Fibroblast of mammary gland (primary cell): Measurements from ENCODE around the gene FGF8.
"Not testable (repeated sequence)": the region's sequence is repeated elsewhere in the genome, so short reads cannot be mapped to it uniquely, and the experiment has no call there.

ENCODE experiments used
- DNase-seq: peaks from one replicate; pipeline ENCODE4 v3.0.0-alpha.2; 2010; ENCODE audit warnings: low read depth
- H3K4me3 ChIP-seq: 2 replicates; pipeline ENCODE4 v1.5.1; 2011; ENCODE audit warnings: low read depth, mild to moderate bottlenecking, low read length, moderate library complexity; ENCODE audit not compliant: control insufficient read depth
- TF ChIP-seq, protein P1 (sequence below): conservative IDR thresholded peaks from 2 replicates; pipeline ENCODE4 v1.5.1; 2011; ENCODE audit warnings: low read depth, low read length, inconsistent platforms; ENCODE audit not compliant: control insufficient read depth, insufficient read depth

The FGF8 gene

DNA sequence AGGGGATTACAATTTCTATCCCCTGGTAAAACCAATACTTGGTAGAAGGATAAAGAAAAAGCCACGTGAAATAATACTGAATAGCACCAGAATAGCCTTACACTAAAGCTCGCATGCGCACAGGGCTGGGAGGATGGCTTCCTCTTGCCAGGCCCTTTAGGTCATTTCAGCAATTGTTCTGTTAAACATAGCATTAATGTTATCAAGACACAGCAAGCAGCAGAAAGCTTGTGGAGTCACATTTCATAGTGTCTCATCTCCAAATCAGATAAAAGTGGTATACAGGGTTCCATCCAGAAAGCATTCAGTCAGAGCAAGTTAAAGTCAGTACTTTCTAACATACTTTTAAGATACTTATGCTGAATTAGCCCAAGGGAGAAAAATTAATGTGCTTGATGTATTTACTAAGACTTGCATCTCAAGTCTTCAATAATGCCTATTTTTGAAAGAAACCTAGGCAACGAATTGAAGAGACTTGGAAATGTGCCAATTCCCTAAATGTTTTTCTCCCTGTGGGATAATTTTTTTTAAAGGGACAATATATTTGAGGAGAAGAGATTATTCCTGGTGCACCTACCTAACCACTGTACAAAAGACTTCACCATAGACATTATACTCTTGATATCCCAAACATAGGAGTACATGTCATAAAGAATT lies 21.6 kb upstream of the FGF8 start:
- TF ChIP-seq, protein P1, sequence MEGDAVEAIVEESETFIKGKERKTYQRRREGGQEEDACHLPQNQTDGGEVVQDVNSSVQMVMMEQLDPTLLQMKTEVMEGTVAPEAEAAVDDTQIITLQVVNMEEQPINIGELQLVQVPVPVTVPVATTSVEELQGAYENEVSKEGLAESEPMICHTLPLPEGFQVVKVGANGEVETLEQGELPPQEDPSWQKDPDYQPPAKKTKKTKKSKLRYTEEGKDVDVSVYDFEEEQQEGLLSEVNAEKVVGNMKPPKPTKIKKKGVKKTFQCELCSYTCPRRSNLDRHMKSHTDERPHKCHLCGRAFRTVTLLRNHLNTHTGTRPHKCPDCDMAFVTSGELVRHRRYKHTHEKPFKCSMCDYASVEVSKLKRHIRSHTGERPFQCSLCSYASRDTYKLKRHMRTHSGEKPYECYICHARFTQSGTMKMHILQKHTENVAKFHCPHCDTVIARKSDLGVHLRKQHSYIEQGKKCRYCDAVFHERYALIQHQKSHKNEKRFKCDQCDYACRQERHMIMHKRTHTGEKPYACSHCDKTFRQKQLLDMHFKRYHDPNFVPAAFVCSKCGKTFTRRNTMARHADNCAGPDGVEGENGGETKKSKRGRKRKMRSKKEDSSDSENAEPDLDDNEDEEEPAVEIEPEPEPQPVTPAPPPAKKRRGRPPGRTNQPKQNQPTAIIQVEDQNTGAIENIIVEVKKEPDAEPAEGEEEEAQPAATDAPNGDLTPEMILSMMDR = no peak
- DNase-seq = no peak
- H3K4me3 ChIP-seq = no peak overlapping the region

- TF ChIP-seq, protein P1 = no peak
- no peak overlapping the region for H3K4me3 ChIP-seq
- no peak for DNase-seq
Observed at GRCh38 chr10:101793526-101793925, 17.6 kb upstream of the FGF8 start.

DNA sequence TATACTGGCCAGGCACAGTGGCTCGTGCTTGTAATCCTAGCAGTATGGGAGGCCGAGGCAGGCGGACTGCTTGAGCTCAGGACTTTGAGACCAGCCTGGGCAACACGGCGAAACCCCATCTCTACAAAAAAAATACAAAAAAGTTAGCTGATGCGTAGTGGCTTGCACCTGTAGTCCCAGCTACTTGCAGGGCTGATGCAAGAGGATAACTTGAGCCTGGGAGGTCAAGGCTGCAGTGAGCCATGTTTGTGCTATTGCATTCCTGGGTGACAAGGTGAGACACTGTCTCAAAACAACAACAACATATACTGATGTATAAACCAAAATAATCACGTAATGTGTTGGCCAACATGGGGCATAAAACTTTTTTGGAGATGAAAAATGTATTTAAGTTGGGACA lies 13.8 kb upstream of the FGF8 start:
- DNase-seq = no peak
- TF ChIP-seq, protein P1 = no peak
- no peak overlapping the region for H3K4me3 ChIP-seq

GRCh38 chr10:101789231-101789630 lies 13.3 kb upstream of the FGF8 start:
- H3K4me3 ChIP-seq, DNase-seq: not testable (repeated sequence)

GRCh38 chr10:101785801-101786200 lies 9.9 kb upstream of the FGF8 start:
- H3K4me3 ChIP-seq = no peak overlapping the region
- no peak for DNase-seq
- TF ChIP-seq, protein P1 = no peak

GRCh38 chr10:101784558-101784957 lies 8.6 kb upstream of the FGF8 start:
- peak overlapping the region; percentile 91 for H3K4me3 ChIP-seq
- TF ChIP-seq, protein P1 = no peak

GRCh38 chr10:101783736-101784118 lies 7.8 kb upstream of the FGF8 start:
- peak; percentile 43 for DNase-seq
- TF ChIP-seq, protein P1 = no peak
- H3K4me3 ChIP-seq = peak overlapping the region; percentile 91

More at GRCh38 chr10:101784558-101784957, 8.6 kb upstream of the FGF8 start:
- DNase-seq = no peak
